Stomach (tissue), 9 donors: Measurements from ENCODE around the gene BTG2. TPM values are rescaled to one million over a fixed set of nuclear protein-coding genes. Genes with fewer than 3 reads are reported as not detected.

ENCODE experiments used
- DNase-seq, 2 donors: peaks; one replicate each; pipeline versions ENCODE4 v3.0.0 to v3.0.0-alpha.2; 2013 to 2019
- H3K27ac ChIP-seq, 5 donors: fragments of 200-600 bp in 4 of 5; sonication (generic) in 4 of 5; one replicate each; pipeline ENCODE4 v1.5.1; 2013 to 2019; ENCODE audit warnings: mild to moderate bottlenecking in 1 of 5, moderate library complexity in 1 of 5
- H3K27me3 ChIP-seq, 3 donors: fragments of 200-600 bp; sonication (generic); one replicate each; pipeline ENCODE4 v1.5.1; 2017 to 2019; ENCODE audit warnings: mixed run types in 1 of 3
- H3K36me3 ChIP-seq, 4 donors: fragments of 200-600 bp; sonication (generic); 1 replicate in 3 of 4; 2 replicates in 1 of 4; pipeline ENCODE4 v1.5.1; 2016 to 2019
- H3K4me1 ChIP-seq, 4 donors: fragments of 200-600 bp; sonication (generic); one replicate each; pipeline ENCODE4 v1.5.1; 2016 to 2019
- H3K4me3 ChIP-seq, 4 donors: fragments of 200-600 bp; sonication (generic) in 3 of 4; one replicate each; pipeline ENCODE4 v1.5.1; 2016 to 2019; ENCODE audit warnings: mild to moderate bottlenecking in 1 of 4
- H3K9me3 ChIP-seq, 4 donors: fragments of 200-600 bp; sonication (generic); one replicate each; pipeline ENCODE4 v1.5.1; 2016 to 2019
- CTCF ChIP-seq, 7 experiments: fragments of 450-650 bp in 4 of 7; fragments of 200-600 bp in 3 of 7; sonication (generic) in 3 of 7; IDR thresholded peaks; one replicate each; pipeline ENCODE4 v1.5.1; 2016 to 2019; ENCODE audit warnings: antibody characterized with exemption in 7 of 7, control low read depth in 2 of 7, mild to moderate bottlenecking in 1 of 7
- EP300 ChIP-seq: sonication (generic); formaldehyde crosslinking; IDR thresholded peaks from one replicate; pipeline ENCODE4 v1.6.1; 2017; ENCODE audit warnings: antibody characterized with exemption
- POLR2A ChIP-seq, 4 donors: fragments of 450-650 bp; IDR thresholded peaks; one replicate each; pipeline ENCODE4 v1.6.1; 2016; ENCODE audit warnings: antibody characterized with exemption in 4 of 4, control low read depth in 2 of 4, mild to moderate bottlenecking in 1 of 4, moderate library complexity in 1 of 4
- POLR2AphosphoS5 ChIP-seq, 3 donors: sonication (generic); formaldehyde crosslinking; IDR thresholded peaks; one replicate each; pipeline ENCODE4 v1.6.1; 2016; ENCODE audit warnings: antibody characterized with exemption in 3 of 3
- WGBS, 5 donors: extraction: QIAGEN DNeasy Blood & Tissue Kit in 3 of 5; methylation state at CpG; one replicate each; pipeline versions ENCODE4 v1.1.5 to v1.1.7; 2013 to 2018; 5-methylcytosine and 5-hydroxymethylcytosine counted together
- intact Hi-C: fragments of 100-400 bp; cut with DNase I; formaldehyde crosslinking; loops from one replicate; pipeline ENCODE4 v1.15.1; 2023; ENCODE audit warnings: low total_unique reads
- polyA plus RNA-seq, 3 donors: library from polyadenylated mRNA; stranded (reverse); fragments of 200-250 nt; gene quantifications; one replicate each; pipeline ENCODE4 v1.2.3, GENCODE V29; 2013
- total RNA-seq, 5 donors: library from RNA; depleted of rRNA; stranded (reverse); fragments of >200 nt; gene quantifications; one replicate each; pipeline versions ENCODE4 v1.1.0 to v1.2.3, GENCODE V29; 2014 to 2016
- donor health status: healthy with polysubstance abuse.
- donor health status: Bipolar disorder and iron deficiency.
- donor health status: healthy.

Gene BTG2
- total and polyA plus RNA-seq, 8 donors, result 46.4 to 231 (median 87.4) TPM

- WGBS, 5 donors, result 0 to 2% (median 1%) methylated on average over 10 to 21 of the region's 21 CpGs
- Histone ChIP-seq H3K27me3 (no peaks in the 10 kb centered on the region), H3K36me3 (peaks cover 18 to 42% (median 40%) of the 10 kb centered on the region in 4 donors), H3K27ac (peak overlapping the region; percentile 91 to 100 (median 97)), H3K4me3 (peak overlapping the region; percentile 76 to 99 (median 92)), H3K4me1 (peaks cover 25 to 56% (median 48%) of the 10 kb centered on the region in 4 donors), H3K9me3 (no peaks in the 10 kb centered on the region)
- DNase-seq, result no peak
- intact Hi-C loops, result no loop called here
- TF ChIP-seq EP300 (no peak), POLR2A (IDR thresholded peaks at IDR 0.05) (no peak), CTCF (IDR thresholded peaks at IDR 0.05) (no peak), POLR2AphosphoS5 (IDR thresholded peaks at IDR 0.05) (no peak)
Measured at GRCh38 chr1:203305809-203306088, 430 bp downstream of the BTG2 start.

- no peaks in the 10 kb centered on the region for H3K27me3 ChIP-seq
- peak overlapping the region; percentile 91 to 100 (median 97) for H3K27ac ChIP-seq
- TF ChIP-seq EP300 (no peak), POLR2A (IDR thresholded peaks at IDR 0.05) (peak in 2 of 4 donors; percentile 10 to 61), POLR2AphosphoS5 (IDR thresholded peaks at IDR 0.05) (peak; percentile 58 to 94 (median 90)), CTCF (IDR thresholded peaks at IDR 0.05) (peak in 3 of 7 experiments; percentile 13 to 41 (median 18))
- peaks cover 25 to 57% (median 52%) of the 10 kb centered on the region in 4 donors for H3K4me1 ChIP-seq
- peak overlapping the region; percentile 76 to 99 (median 92) for H3K4me3 ChIP-seq
- H3K9me3 ChIP-seq, result no peaks in the 10 kb centered on the region
- WGBS, 5 donors, result 0 to 2% (median 1%) methylated on average over 11 to 22 of the region's 22 CpGs
- intact Hi-C loops, result no loop called here
- DNase-seq, result peak; percentile 91 to 95
- peaks cover 18 to 44% (median 43%) of the 10 kb centered on the region in 4 donors for H3K36me3 ChIP-seq
Measured at GRCh38 chr1:203306089-203306964, 1.0 kb downstream of the BTG2 start.

DNA sequence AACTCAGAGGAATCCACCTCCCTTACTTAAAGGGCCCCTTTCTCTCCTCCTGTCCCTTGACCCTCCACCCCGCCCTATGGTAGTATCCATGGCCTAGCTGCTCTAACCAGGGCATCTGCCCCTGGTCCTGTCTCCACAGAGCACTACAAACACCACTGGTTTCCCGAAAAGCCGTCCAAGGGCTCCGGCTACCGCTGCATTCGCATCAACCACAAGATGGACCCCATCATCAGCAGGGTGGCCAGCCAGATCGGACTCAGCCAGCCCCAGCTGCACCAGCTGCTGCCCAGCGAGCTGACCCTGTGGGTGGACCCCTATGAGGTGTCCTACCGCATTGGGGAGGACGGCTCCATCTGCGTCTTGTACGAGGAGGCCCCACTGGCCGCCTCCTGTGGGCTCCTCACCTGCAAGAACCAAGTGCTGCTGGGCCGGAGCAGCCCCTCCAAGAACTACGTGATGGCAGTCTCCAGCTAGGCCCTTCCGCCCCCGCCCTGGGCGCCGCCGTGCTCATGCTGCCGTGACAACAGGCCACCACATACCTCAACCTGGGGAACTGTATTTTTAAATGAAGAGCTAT is 1.7 kb downstream of the BTG2 start:
- Histone ChIP-seq H3K36me3 (peaks cover 18 to 44% (median 43%) of the 10 kb centered on the region in 4 donors), H3K4me1 (peaks cover 25 to 63% (median 52%) of the 10 kb centered on the region in 4 donors), H3K9me3 (no peaks in the 10 kb centered on the region), H3K4me3 (peak overlapping the region; percentile 76 to 99 (median 92)), H3K27ac (peak overlapping the region; percentile 91 to 100 (median 97)), H3K27me3 (no peaks in the 10 kb centered on the region)
- TF ChIP-seq EP300 (no peak), POLR2AphosphoS5 (IDR thresholded peaks at IDR 0.05) (peak in 2 of 3 donors; percentile 67 to 83), POLR2A (IDR thresholded peaks at IDR 0.05) (peak in 1 of 4 donors; percentile 7), CTCF (IDR thresholded peaks at IDR 0.05) (no peak)
- DNase-seq, result peak; percentile 48 to 65
- intact Hi-C loops, result no loop called here
- 11 to 34% (median 18%) methylated on average over 16 to 21 of the region's 21 CpGs for WGBS, 5 donors

DNA sequence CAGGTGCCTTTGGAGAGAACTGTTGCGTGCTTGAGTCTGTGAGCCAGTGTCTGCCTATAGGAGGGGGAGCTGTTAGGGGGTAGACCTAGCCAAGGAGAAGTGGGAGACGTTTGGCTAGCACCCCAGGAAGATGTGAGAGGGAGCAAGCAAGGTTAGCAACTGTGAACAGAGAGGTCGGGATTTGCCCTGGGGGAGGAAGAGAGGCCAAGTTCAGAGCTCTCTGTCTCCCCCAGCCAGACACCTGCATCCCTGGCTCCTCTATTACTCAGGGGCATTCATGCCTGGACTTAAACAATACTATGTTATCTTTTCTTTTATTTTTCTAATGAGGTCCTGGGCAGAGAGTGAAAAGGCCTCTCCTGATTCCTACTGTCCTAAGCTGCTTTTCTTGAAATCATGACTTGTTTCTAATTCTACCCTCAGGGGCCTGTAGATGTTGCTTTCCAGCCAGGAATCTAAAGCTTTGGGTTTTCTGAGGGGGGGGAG is 2.4 kb downstream of the BTG2 start:
- Histone ChIP-seq H3K4me1 (peaks cover 25 to 64% (median 52%) of the 10 kb centered on the region in 4 donors), H3K27me3 (no peaks in the 10 kb centered on the region)
- intact Hi-C loops, result no loop called here

More for the DNA sequence above, 2.4 kb downstream of the BTG2 start:
- WGBS, 5 donors, result 6 to 20% (median 18%) methylated on average over 3 of the region's 3 CpGs
- no peak for DNase-seq
- Histone ChIP-seq H3K27ac (peak overlapping the region; percentile 77 to 100 (median 97)), H3K36me3 (peaks cover 18 to 44% (median 43%) of the 10 kb centered on the region in 4 donors), H3K4me3 (peak overlapping the region; percentile 76 to 99 (median 92)), H3K9me3 (no peaks in the 10 kb centered on the region)
- TF ChIP-seq POLR2AphosphoS5 (IDR thresholded peaks at IDR 0.05) (peak in 2 of 3 donors; percentile 1 to 40), EP300 (no peak)
